CD14-positive monocyte (primary cell): ENCODE measurements around the gene CFAP61. TPM values are rescaled to one million over a fixed set of nuclear protein-coding genes. Genes with fewer than 3 reads are reported as not detected.

Source experiments
- DNase-seq, 3 donors: peaks; one replicate each; pipeline ENCODE4 v3.0.0-alpha.2; 2011 to 2022
- H2AFZ ChIP-seq: 2 replicates; pipeline ENCODE4 v1.6.0; 2012; ENCODE audit warnings: mild to moderate bottlenecking, low read depth, low read length, inconsistent platforms; ENCODE audit not compliant: insufficient read depth, poor library complexity, severe bottlenecking
- H3K27ac ChIP-seq, 2 donors: 1 replicate in 1 of 2; 2 replicates in 1 of 2; pipeline ENCODE4 v1.5.1; 2012 to 2013; ENCODE audit warnings: low read length in 2 of 2, control low read depth in 1 of 2, inconsistent platforms in 1 of 2, low read depth in 1 of 2, mild to moderate bottlenecking in 1 of 2
- H3K27me3 ChIP-seq, 2 donors: one replicate each; pipeline versions ENCODE4 v1.6.0 to v1.6.1; 2011 to 2013; ENCODE audit warnings: low read length in 2 of 2; ENCODE audit not compliant: control insufficient read depth in 2 of 2, insufficient read depth in 2 of 2
- H3K36me3 ChIP-seq, 2 donors: replicated peaks in 1 of 2; 1 replicate in 1 of 2; 2 replicates in 1 of 2; pipeline versions ENCODE4 v1.5.1 to v1.6.1; 2012 to 2013; ENCODE audit warnings: low read length in 2 of 2, control low read depth in 1 of 2, inconsistent platforms in 1 of 2, mild to moderate bottlenecking in 1 of 2; ENCODE audit not compliant: insufficient read depth in 2 of 2, control insufficient read depth in 1 of 2
- H3K4me1 ChIP-seq, 2 donors: 1 replicate in 1 of 2; 2 replicates in 1 of 2; pipeline versions ENCODE4 v1.5.1 to v1.6.1; 2012 to 2013; ENCODE audit warnings: low read length in 2 of 2, control low read depth in 1 of 2, inconsistent platforms in 1 of 2, mild to moderate bottlenecking in 1 of 2, moderate library complexity in 1 of 2; ENCODE audit not compliant: insufficient read depth in 2 of 2, control insufficient read depth in 1 of 2
- H3K4me2 ChIP-seq: replicated peaks from 2 replicates; pipeline ENCODE3; 2012; ENCODE audit warnings: low read length, moderate library complexity, mild to moderate bottlenecking; ENCODE audit not compliant: poor library complexity, severe bottlenecking; ENCODE audit errors: extremely low read depth
- H3K4me3 ChIP-seq, 3 experiments: fragments of 200-600 bp in 1 of 3; sonication (generic) in 1 of 3; replicated peaks in 1 of 3; 1 replicate in 2 of 3; 2 replicates in 1 of 3; pipeline ENCODE4 v1.5.1; 2011 to 2013; ENCODE audit warnings: low read length in 3 of 3, mild to moderate bottlenecking in 3 of 3, control low read depth in 2 of 3, low read depth in 2 of 3, inconsistent platforms in 1 of 3, moderate library complexity in 1 of 3
- H3K79me2 ChIP-seq: 2 replicates; pipeline ENCODE4 v1.6.0; 2012; ENCODE audit warnings: mild to moderate bottlenecking, control low read depth, inconsistent platforms, low read length, moderate library complexity; ENCODE audit not compliant: insufficient read depth
- H3K9ac ChIP-seq: 2 replicates; pipeline ENCODE4 v1.6.0; 2017; ENCODE audit warnings: low read length, mild to moderate bottlenecking; ENCODE audit not compliant: insufficient read depth, poor library complexity, severe bottlenecking
- H3K9me3 ChIP-seq, 2 donors: replicated peaks in 1 of 2; 1 replicate in 1 of 2; 2 replicates in 1 of 2; pipeline versions ENCODE4 v1.5.1 to v1.6.1; 2012 to 2013; ENCODE audit warnings: low read length in 2 of 2, control low read depth in 1 of 2; ENCODE audit not compliant: control insufficient read depth in 1 of 2, insufficient read depth in 1 of 2
- H4K20me1 ChIP-seq: 2 replicates; pipeline ENCODE4 v1.6.0; 2012; ENCODE audit warnings: mild to moderate bottlenecking, low read length, control low read depth, moderate library complexity; ENCODE audit not compliant: insufficient read depth
- H3K27ac Mint-ChIP-seq, 7 donors: one replicate each; pipeline ENCODE4 v1.8.0; 2020; ENCODE audit warnings: mild to moderate bottlenecking in 7 of 7, mixed read lengths in 7 of 7, moderate library complexity in 6 of 7, inconsistent platforms in 2 of 7
- H3K27me3 Mint-ChIP-seq, 3 donors: one replicate each; pipeline ENCODE4 v1.8.0; 2021 to 2022; ENCODE audit warnings: low read depth in 3 of 3, mild to moderate bottlenecking in 3 of 3, mixed read lengths in 3 of 3, moderate library complexity in 3 of 3, inconsistent platforms in 1 of 3
- H3K36me3 Mint-ChIP-seq, 2 donors: one replicate each; pipeline ENCODE4 v1.8.0; 2020; ENCODE audit warnings: mixed read lengths in 2 of 2, inconsistent platforms in 1 of 2, mild to moderate bottlenecking in 1 of 2
- H3K4me1 Mint-ChIP-seq: one replicate; pipeline ENCODE4 v1.8.0; 2020; ENCODE audit warnings: mild to moderate bottlenecking, mixed read lengths
- H3K4me3 Mint-ChIP-seq, 2 donors: one replicate each; pipeline ENCODE4 v1.8.0; 2020; ENCODE audit warnings: mild to moderate bottlenecking in 2 of 2, mixed read lengths in 2 of 2, moderate library complexity in 1 of 2
- H3K9me3 Mint-ChIP-seq, 7 donors: one replicate each; pipeline ENCODE4 v1.8.0; 2020 to 2022; ENCODE audit warnings: mixed read lengths in 7 of 7, mild to moderate bottlenecking in 6 of 7, moderate library complexity in 6 of 7, inconsistent platforms in 2 of 7
- CTCF ChIP-seq: fragments of 200-600 bp; IDR thresholded peaks from one replicate; pipeline ENCODE4 v1.8.0; 2022; ENCODE audit warnings: antibody characterized with exemption, mild to moderate bottlenecking
- WGBS: methylation state at CpG from one replicate; pipeline ENCODE4 v1.1.5; 2013; ENCODE audit warnings: missing lambda C conversion rate; ENCODE audit not compliant: insufficient coverage; 5-methylcytosine and 5-hydroxymethylcytosine counted together
- intact Hi-C, 2 donors: fragments of 100-400 bp; cut with micrococcal nuclease; formaldehyde crosslinking; loops; one replicate each; pipeline versions ENCODE4 v1.15.0 to v1.15.1; 2023
- polyA plus RNA-seq, 3 donors: library from polyadenylated mRNA; depleted of rRNA in 1 of 3; unstranded in 2 of 3; stranded (reverse) in 1 of 3; fragments of 300-500 nt in 2 of 3; fragments of >200 nt in 1 of 3; fragmentation: Illumina TruSeq in 2 of 3; gene quantifications; 1 replicate in 2 of 3; 2 replicates in 1 of 3; pipeline ENCODE4 v1.2.3, GENCODE V29; 2012 to 2021

Gene CFAP61
- polyA plus RNA-seq, 3 donors = not detected

- Mint-ChIP-seq H3K36me3 (no peaks in the 10 kb centered on the region), H3K4me3 (no peak overlapping the region), H3K4me1 (no peaks in the 10 kb centered on the region), H3K27me3 (peaks cover 4 to 8% (median 4%) of the 10 kb centered on the region in 3 donors), H3K27ac (no peak overlapping the region), H3K9me3 (peaks cover 0 to 3% (median 0%) of the 10 kb centered on the region in 7 donors)
- no peak overlapping the region for H3K4me2 ChIP-seq
- intact Hi-C loops = no loop called here
- H4K20me1 ChIP-seq = no peaks in the 10 kb centered on the region
- no peak overlapping the region for H3K9ac ChIP-seq
- DNase-seq = no peak
- WGBS = 96% methylated on average over 8 of the region's 11 CpGs
- no peaks in the 10 kb centered on the region for H3K79me2 ChIP-seq
- TF ChIP-seq CTCF = no peak
- no peaks in the 10 kb centered on the region for H3K9me3 ChIP-seq
- no peaks in the 10 kb centered on the region for H3K36me3 ChIP-seq
- H3K27ac ChIP-seq = no peak overlapping the region
- H3K27me3 ChIP-seq = no peaks in the 10 kb centered on the region
- H3K4me1 ChIP-seq = no peaks in the 10 kb centered on the region
- no peak overlapping the region for H3K4me3 ChIP-seq
- H2AFZ ChIP-seq = no peak overlapping the region
These were observed 44.1 kb downstream of the CFAP61 start for GRCh38 chr20:20096421-20096820.

GRCh38 chr20:20100881-20101280 is 48.5 kb downstream of the CFAP61 start:
- Histone ChIP-seq H3K4me1 (no peaks in the 10 kb centered on the region), H3K9me3 (no peaks in the 10 kb centered on the region), H3K27me3 (no peaks in the 10 kb centered on the region), H3K79me2 (no peaks in the 10 kb centered on the region), H3K4me3 (no peak overlapping the region), H3K27ac (no peak overlapping the region), H3K4me2 (no peak overlapping the region), H2AFZ (no peak overlapping the region), H3K36me3 (no peaks in the 10 kb centered on the region), H3K9ac (no peak overlapping the region), H4K20me1 (no peaks in the 10 kb centered on the region)
- Mint-ChIP-seq H3K9me3 (peaks cover 0 to 3% (median 0%) of the 10 kb centered on the region in 7 donors), H3K4me1 (no peaks in the 10 kb centered on the region), H3K27ac (no peak overlapping the region), H3K4me3 (no peak overlapping the region), H3K27me3 (peaks cover 0 to 8% (median 4%) of the 10 kb centered on the region in 3 donors), H3K36me3 (no peaks in the 10 kb centered on the region)
- intact Hi-C loops = no loop called here
- no peak for TF ChIP-seq CTCF
- DNase-seq = no peak
